ENCODE data around the gene CPNE7.

CPNE7 gene

DNA sequence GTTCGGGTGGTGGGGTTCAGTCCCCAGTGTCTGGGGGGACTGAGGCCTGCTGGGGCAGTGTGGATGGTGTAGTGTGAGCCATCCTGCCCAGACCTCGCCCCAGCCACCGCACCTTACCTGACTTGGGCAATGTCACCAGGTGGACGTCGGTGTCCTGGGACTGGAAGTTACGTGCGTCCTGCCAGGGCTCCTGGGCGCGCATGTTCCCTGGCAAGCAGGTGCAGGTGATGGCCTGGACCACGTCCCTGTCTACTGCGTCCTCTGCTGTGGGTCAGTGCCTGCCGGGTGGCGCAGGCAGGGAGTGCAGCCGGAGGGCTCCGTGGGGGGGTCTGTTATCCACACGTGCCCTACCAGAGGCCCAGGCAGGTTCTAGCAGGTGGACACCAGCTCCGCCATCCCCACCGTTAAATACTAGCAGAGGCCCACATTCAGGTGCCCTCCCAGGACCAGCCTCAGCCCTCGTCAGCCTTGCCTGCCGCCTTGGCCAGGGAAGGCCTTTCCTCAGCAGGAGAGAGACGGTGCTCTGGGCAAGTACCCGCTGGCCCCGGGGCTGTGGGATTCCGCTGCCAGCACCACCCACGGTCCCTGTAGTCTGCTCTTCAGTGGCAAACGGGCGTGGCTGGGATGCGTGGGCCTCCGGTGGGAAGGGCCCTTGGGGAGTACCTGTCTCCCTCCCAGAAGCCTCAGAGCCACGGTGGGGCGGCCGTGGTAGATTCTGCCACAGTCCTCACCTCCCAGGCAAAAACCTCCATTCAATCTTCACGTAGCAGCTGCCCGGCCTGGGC lies 29.8 kb downstream of the CPNE7 start:
- no peak for DNase-seq

DNA sequence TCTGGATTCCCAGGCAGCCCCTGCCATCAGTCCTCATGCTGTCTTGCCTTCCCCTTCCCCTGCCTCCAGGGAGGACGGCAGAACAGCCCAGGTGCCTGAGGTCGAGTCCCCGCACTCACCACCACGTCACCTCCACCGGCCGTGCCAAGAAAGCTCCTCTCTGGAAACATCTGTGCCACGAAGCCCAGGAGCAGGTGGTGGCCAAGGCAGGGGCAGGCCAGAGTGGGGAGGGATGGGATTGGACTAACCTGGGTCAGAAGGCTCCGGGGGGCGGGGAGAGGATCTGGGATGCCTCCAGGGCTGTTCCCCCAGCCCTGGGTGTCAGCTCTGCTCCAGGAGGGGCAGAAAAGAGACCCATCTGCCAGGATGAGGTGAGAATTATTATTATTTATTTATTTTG lies 30.4 kb downstream of the CPNE7 start:
- no peak for DNase-seq

DNA sequence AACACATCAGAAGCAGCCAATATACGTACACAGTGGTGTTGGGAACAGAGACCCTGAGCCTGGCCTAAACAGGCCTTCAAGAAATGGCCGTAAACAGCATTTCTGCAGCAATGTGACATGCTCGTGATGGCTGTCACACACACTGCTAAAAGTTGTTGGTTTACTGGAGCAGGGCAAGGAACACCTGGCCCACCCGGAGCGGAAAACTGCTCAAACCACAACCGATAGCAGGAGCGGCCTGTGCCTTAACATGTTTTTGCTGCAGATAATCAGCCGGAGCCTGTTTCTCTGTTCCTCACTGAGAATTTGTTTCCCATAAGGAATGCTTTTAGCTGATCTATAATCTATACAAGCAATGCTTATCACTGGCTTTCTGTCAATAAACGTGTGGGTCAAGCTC lies 31.9 kb downstream of the CPNE7 start:
- DNase-seq, result no peak

DNA sequence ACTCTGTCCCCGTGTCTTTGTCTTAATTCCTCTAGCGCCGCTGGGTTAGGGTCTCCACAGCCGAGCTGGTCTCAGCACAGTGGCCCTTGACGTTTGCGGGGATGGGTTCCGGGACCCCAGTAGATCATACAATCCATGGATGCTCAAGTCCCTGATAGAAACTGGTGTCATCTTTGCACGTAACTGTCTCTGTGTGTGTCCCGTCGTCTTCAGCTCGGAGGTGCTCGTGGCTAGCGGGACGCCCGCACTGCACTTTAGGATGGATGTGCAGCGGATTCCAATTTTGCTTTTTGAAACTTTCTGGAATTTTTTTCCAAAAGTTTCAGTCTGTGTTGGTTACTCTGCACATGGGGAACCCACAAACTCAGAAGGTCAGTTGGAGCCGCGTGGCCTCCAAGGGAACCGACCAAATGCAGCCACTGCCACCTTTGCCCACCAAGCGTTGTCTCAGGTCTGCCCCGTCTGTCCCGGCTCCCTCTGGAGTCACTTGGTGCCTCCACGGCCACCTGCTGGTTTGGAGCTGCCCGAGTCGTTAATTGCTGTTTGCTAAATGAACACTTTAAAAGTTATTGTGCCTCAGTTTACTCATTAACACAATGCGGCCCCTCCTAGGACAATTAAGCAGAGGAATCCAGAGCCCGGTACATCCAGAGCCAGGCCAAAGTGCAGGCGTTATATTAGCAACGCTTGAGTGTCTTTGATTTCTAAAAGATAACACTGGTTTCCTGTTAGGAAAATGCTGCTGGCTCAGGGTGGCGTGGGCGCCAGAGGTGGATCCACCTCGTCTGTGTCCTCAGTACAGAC lies 32.6 kb downstream of the CPNE7 start:
- DNase-seq, result no peak

DNA sequence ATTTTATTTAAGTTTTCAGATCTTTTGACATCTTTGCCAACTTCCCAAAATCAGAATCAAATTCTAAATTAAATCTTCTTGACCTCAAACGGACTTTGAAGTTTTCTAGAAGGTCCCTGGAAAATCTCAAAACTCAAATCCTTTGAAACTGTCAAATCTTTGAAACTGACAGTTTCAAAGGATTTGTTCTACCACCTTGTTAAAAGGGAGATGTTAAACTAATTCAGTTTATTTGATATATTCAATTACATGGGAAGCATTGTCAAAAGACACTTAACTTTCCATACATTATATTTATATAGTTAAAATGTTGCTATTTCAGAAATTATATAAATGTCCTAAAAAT lies 34.5 kb downstream of the CPNE7 start:
- no peak for DNase-seq

DNA sequence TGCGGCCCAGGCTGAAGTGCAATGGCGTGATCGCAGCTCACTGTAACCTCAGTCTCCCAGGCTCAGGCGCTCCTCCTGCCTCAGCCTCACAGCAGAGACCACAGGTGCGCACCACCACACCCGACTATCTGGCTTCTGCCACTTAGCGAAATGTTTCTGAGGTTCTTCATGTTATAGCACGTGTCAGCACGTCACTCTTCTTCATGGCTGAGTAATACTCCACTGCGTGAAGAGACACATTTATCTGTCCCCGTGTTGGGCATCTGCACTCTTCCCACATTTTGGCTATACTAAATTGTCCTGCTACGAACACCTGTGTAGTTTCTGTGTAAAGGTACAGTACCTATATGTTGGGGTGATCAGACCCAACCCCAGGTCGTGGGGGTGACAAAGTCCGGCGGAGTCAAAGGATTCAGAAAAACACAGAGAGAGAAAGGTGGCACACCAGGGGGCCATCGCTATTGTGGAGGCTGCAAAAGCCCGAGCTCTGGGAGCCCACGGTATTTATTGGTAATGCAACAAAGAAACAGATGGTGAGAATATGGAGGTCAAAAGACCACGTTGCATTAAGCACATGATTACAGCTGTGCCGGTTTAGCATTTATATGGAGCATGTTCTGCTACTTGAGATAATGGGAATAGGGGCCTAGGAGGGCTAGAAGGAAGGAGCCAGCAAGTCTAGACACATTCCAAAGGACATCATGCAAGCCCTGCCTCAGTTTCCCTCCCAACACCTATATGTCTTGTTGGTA lies 37.0 kb downstream of the CPNE7 start:
- no peak for DNase-seq

DNA sequence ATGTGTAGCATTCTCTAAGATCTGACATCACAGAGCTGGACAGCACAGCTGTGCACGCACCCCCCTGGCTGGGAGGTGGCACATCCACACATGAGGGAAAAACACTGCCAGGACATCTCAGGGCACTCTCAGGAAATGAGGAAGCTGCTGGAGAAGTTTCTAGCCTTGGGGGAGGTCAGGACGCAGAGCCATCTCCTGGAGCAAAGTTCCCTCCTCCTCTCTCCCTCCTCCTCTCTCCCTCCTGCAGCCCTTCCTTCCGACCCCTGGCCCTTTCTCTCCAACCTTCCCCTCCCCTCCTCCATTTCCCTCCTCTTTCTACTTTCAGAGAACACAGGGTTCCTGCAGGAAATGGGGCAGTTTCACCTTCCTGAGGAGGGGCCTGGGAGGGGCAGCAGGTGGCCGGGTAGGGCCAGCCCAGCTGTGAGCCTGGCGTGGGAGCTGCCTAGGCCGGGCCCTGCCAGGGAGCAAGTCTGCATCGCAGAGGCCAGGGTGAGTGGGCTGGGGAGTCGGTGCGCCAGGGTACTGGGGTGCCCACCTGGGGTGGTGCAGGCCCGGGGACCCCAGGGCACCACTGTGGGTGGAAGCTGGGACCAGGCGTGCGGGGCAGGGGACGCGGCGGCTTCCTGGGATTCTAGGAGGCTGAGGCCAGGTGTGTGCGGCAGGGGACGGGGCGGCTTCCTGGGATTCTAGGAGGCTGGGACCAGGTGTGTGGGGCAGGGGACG lies 37.8 kb downstream of the CPNE7 start, which contains the start of gene DPEP1:
TSS of gene DPEP1 (plus strand) at position 412 of the 723 bp plus-strand sequence. CDS start 16,769 bp downstream, outside the sequence.
- DNase-seq, result no peak

DNA sequence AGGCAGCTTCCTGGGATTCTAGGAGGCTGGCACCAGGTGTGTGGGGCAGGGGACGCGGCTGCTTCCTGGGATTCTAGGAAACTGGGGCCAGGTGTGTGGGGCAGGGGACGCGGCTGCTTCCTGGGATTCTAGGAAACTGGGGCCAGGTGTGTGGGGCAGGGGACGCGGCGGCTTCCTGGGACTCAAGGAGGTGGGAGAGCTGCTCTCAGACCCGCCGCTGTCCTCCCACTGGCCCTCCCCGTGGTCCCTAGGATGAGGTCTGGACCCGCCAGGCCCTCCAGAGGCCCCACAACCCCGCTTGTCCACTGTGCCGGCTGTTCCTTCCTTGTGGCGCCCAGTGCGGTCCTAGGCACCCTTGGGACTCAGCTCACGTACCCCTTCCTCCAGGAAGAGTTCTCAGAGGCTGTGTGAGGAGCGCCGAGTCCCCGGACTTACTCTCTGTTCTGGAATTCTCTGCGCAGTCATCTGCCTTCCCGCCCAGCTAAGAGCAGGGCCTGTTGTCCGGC lies 38.4 kb downstream of the CPNE7 start:
- no peak for DNase-seq

DNA sequence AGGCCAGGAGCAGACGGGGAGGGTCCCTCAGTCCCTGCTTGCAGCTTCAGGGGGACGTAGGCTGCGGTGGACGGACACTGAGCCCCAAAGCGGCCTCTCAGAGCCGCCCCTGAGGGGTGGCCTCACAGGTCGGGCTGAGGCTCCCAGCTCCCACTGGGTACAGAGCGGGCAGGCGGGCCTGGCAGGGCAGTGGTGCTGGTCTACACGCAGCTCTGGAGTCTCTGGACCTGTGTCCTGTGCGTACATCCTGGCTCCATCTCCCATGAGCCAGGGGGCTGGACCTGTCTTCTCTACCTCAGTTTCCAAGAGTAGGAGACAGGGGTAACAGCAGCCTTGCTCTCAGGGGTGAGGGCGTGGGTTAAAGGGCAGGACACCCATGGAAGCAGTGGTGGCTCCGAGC lies 39.6 kb downstream of the CPNE7 start:
- no peak for DNase-seq

DNA sequence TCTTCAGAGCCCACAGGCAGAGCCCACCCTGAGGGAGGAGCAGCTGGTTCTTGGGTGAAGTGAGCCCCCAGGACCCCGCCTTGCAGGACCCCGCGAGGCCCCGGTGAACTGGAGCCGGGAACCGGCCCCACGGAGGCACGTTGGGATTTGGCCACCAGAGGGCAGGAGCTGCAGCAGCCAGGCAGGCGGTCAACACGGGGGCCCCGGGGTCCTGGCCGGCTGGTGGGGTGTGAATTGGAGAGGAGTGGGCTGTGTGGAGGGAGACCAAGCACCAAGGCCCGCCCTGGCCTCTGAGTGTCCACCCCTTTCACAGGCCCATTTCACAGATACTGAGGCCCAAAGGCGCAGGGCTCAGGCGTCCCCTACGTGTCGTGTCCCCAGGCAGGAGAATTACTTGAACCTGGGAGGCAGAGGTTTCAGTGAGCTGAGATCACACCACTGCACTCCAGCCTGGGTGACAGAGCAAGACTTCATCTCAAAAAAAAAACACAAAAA lies 40.1 kb downstream of the CPNE7 start:
- no peak for DNase-seq

DNA sequence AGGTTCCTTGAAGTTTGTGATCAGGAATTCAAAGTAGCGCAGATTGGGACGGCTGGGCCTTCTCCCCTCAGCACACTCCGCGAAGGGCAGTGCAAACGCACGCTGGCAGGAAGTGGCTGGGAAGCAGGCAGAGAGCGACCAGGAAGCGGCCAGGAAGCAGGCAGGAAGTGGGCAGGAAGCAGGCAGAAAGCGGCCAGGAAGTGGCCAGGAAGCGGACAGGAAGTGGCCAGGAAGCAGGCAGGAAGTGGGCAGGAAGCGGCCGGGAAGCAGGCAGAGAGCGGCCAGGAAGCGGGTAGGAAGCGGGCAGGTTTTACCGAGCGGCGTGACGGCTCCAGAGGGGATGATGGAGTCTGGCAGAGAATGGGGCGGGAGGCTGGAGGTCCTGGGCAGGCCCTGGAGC lies 41.1 kb downstream of the CPNE7 start:
- DNase-seq, result no peak

DNA sequence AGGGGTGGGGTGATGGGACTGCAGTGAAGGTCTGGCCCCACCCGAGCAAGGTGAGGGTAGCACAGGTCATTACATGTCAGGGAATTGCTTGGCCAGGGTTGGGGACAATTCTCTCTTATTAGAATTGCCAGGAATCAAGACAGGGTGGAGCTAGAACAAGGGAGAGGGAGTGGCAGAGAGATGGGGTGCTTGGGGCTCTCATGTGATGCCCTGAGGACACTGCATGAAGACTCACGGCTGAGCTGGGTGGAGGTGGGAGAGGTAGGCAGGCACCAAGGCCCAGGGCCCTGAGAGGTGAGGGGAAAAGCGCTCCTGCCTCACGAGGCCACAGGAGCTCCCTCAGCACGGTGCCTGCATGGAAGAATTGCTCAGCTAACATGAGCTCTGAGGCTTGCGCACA lies 41.5 kb downstream of the CPNE7 start:
- DNase-seq, result no peak

DNA sequence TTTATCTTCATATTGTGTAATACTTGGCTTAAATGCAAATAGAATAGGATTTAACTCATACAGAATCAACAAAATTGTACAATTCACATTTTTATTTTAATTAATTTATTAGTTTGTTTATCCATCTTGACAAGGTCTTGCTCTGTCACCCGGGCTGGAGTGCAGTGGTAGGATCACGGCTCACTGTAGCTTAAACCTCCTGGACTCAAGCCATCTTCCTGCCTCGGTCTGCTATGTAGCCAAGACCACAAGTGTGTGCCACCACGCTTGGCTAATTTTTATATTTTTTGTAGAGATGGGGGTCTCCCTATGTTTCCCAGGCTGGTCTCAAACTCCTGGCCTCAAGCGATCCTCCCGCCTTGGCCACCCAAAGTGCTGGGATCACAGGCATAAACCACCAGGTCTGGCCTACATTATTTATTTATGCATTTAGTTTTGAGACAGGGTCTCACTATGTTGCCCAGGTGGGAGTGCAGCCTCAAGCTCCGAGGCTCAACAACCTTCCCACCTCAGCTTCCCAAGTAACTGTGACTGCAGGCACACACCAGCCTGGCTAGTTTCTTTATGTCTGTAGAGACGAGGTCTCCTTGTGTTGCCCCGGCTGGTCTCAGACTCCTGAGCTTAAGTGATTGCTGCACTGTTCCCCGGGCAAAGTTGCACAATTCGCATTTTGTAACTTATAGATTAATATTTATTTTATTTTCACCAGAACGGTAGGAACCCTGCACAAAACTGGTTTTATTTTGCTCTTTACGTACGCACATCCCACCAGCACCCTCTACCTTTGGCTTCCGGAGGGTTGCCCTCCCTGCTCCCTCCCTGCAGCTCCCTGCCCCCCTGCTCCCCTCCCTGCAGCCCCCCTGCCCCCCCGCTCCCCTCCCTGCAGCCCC lies 42.8 kb downstream of the CPNE7 start:
- no peak for DNase-seq

DNA sequence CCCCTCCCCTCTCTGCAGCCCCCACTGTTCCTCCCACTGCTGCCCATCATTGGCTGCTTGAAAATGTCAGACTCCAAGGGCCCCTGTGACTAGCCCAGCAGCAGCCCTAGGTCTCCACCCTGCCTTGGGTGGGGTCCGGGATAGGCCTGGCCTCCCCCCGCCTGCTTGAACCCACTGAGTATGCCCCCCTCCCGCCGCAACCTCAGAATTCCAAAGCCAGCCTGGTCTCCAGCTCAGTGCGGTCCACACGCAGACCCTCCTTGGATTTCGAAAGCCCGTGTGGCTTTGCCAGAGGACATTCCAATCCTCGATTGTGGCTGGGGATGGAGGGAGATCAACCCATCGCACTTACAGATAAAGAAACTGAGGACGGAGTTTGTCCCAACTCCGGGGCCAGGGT lies 44.3 kb downstream of the CPNE7 start:
- DNase-seq, result peak; percentile 35

DNA sequence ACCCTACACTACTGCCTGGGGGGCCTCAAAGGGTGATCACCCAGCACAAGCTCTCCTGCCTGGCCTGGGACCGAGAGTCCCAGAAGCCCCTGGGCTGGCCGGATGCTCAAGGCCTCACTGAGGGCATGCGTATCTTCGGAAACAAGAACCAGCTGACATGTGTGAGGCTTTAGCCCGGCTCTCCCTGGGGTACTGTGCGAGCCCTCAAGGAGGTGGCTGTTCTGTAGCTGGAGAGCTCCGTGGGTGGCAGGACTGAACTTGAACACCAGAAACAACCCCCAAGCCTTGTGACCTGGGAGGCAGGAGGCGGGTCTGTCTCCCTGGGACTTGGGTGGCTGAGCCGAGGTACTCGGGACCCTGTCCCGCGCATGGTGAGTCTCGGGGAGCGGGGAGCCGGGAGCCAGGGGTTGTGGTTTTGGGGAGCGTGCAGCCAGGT lies 44.9 kb downstream of the CPNE7 start:
- no peak for DNase-seq

DNA sequence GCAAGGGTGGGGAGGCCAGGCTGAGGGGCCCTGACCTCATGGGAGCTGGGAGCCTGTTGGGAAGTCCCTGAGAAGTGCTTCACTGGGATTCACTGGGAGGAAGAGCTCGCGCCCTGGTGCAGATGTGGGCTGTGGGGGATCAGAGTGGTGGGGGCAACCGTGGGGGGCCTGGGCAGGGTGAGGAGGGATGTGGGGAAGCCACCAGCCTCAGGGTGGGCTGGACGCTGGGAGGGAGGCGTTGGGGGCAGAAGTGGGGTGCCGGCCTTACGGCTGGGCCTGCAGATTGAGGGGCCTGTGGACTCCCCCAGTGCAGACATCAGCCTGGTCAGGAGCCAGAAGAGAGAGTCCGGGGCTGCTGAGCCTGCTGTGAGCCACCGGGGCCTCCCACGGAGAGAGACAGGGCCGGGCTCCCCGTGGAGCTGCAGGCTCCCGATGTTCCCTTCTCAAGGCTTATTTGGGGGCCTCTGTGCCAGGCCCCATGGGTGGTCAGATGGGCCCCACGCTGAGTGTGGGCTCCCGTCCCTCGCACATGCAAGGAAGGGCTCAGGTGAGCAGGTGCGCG lies 45.7 kb downstream of the CPNE7 start:
- DNase-seq, result no peak

DNA sequence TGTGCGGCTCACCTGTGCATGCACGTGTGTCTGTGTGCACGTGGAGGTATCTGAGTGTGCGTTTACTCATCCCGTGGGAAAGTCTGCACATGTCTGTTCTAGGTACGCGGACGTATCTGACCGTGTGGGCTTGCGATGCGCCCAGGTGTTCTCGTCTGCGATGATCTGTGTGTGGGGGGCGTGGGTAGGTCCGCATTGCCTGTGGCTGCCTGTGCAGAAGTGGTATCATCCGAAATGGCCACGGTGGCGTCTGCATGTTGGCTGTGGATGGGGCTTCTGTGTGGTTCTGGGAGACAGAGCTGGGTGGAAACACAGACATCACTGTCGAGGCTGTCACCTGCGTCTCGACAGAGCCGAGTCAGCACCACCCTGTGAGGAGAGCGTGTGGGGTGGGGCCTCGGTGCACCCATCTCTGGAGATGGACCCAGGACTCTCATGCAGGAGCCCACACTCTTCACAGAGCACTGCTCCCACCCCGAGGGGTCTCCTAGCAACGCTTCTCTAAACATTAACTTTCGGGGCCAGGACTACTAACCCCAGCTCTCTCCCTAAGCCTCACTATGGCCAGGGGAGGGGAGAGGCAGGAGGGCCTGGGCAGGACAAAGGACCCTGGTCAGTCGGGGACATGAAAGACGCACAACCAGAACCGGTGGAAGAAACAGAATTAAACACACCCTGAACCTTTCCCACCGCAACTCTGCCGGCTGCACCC lies 46.3 kb downstream of the CPNE7 start:
- DNase-seq, result no peak

DNA sequence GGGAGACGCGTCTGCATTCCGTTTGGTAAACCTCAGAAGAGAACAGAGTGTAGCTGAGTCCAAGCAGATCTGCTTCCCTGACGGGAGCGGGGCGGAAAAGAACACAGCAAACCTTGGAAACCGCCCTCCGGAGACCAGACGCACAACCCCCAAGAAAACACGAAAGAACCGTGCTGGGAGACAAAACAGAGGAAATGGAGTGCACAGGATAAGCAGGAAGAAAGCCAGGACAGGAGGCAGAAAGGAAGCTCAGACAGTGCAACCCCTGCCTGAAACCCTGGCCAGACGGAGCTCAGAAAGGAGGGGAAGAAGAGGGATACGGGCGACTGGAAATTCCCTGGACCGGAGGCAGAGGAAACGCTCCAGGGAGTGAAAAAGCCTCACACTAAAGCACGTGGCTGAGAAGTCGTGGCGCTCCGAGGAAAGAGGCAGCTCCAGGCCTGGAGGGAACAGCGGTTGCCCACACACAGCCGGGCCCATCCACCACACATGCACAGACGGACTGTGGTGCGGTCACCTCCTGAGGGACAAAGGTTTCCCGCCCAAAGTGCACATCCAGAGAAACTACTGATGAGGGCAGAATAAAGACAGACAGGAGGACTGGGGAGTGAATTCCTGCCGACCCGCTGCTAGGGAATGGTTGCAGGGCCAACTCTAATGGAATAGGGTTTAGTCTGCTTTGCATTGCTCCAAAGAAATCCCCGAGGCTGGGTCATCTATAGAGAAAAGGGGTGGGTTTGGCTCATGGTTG lies 48.1 kb downstream of the CPNE7 start:
- no peak for DNase-seq

Measured in fibroblast of skin of right quadriceps (primary cell).